Breast epithelium (tissue), 4 donors: ENCODE measurements around the gene ARHGEF28. TPM values are rescaled to one million over a fixed set of nuclear protein-coding genes. Genes with fewer than 3 reads are reported as not detected.

Experiments
- DNase-seq, 2 donors: peaks; one replicate each; pipeline ENCODE4 v3.0.0-alpha.2; 2019; ENCODE audit warnings: low spot score in 2 of 2
- H3K27ac ChIP-seq, 2 donors: fragments of 200-600 bp; sonication (generic) in 1 of 2; one replicate each; pipeline ENCODE4 v1.5.1; 2016 to 2019; ENCODE audit warnings: mild to moderate bottlenecking in 1 of 2
- H3K27me3 ChIP-seq, 2 donors: fragments of 200-600 bp; sonication (generic) in 1 of 2; one replicate each; pipeline versions ENCODE4 v1.5.1 to v1.6.0; 2017 to 2019; ENCODE audit warnings: control low read depth in 1 of 2, mild to moderate bottlenecking in 1 of 2
- H3K36me3 ChIP-seq: fragments of 200-600 bp; one replicate; pipeline ENCODE4 v1.5.1; 2019
- H3K4me1 ChIP-seq, 2 donors: fragments of 200-600 bp; sonication (generic); one replicate each; pipeline ENCODE4 v1.5.1; 2016 to 2019; ENCODE audit warnings: control low read depth in 1 of 2
- H3K4me3 ChIP-seq, 3 donors: fragments of 200-600 bp; sonication (generic); 1 replicate in 2 of 3; 2 replicates in 1 of 3; pipeline ENCODE4 v1.5.1; 2016 to 2019; ENCODE audit warnings: mild to moderate bottlenecking in 3 of 3, moderate library complexity in 2 of 3
- H3K9me3 ChIP-seq, 2 donors: fragments of 200-600 bp; sonication (generic) in 1 of 2; one replicate each; pipeline ENCODE4 v1.5.1; 2016 to 2019; ENCODE audit warnings: control low read depth in 1 of 2
- CTCF ChIP-seq, 3 donors: fragments of 450-650 bp; IDR thresholded peaks; one replicate each; pipeline ENCODE4 v1.5.1; 2016 to 2017; ENCODE audit warnings: antibody characterized with exemption in 3 of 3, mild to moderate bottlenecking in 3 of 3, moderate library complexity in 3 of 3
- POLR2A ChIP-seq: fragments of 450-650 bp; IDR thresholded peaks from one replicate; pipeline ENCODE4 v1.6.1; 2016; ENCODE audit warnings: antibody characterized with exemption, mild to moderate bottlenecking, moderate library complexity
- POLR2AphosphoS5 ChIP-seq, 3 donors: sonication (generic); formaldehyde crosslinking; IDR thresholded peaks; one replicate each; pipeline ENCODE4 v1.6.1; 2017; ENCODE audit warnings: antibody characterized with exemption in 3 of 3
- intact Hi-C: fragments of 100-400 bp; cut with DNase I; formaldehyde crosslinking; loops from one replicate; pipeline ENCODE4 v1.15.1; 2023; ENCODE audit warnings: low total_unique reads
- total RNA-seq, 3 donors: library from RNA; depleted of rRNA; stranded (reverse); fragments of >200 nt; gene quantifications; one replicate each; pipeline ENCODE4 v1.1.0, GENCODE V29; 2016

ARHGEF28 gene
- total RNA-seq, 3 donors from 2014 or later, result 11.4 to 65.4 (median 31.5) TPM

- H3K9me3 ChIP-seq, result no peaks in the 10 kb centered on the region
- intact Hi-C loops, result no loop called here
- H3K36me3 ChIP-seq, result no peaks in the 10 kb centered on the region
- DNase-seq, result no peak
- no peak overlapping the region for H3K27ac ChIP-seq
- H3K27me3 ChIP-seq, result no peaks in the 10 kb centered on the region
- H3K4me1 ChIP-seq, result no peaks in the 10 kb centered on the region
- TF ChIP-seq POLR2A, result no peak
- TF ChIP-seq POLR2AphosphoS5 (IDR thresholded peaks at IDR 0.05), result no peak
- TF ChIP-seq CTCF (IDR thresholded peaks at IDR 0.05), result no peak
- H3K4me3 ChIP-seq, result no peak overlapping the region
These were observed 150.4 kb downstream of the ARHGEF28 start for GRCh38 chr5:73776405-73776804.

- Histone ChIP-seq H3K4me3 (no peak overlapping the region), H3K36me3 (no peaks in the 10 kb centered on the region), H3K4me1 (no peaks in the 10 kb centered on the region), H3K27me3 (no peaks in the 10 kb centered on the region), H3K27ac (no peak overlapping the region), H3K9me3 (no peaks in the 10 kb centered on the region)
- no peak for DNase-seq
- TF ChIP-seq POLR2A (no peak), POLR2AphosphoS5 (IDR thresholded peaks at IDR 0.05) (no peak), CTCF (IDR thresholded peaks at IDR 0.05) (no peak)
- intact Hi-C loops, result no loop called here
These were observed 151.2 kb downstream of the ARHGEF28 start for GRCh38 chr5:73777192-73777591.

- Histone ChIP-seq H3K9me3 (no peaks in the 10 kb centered on the region), H3K4me1 (no peaks in the 10 kb centered on the region), H3K36me3 (no peaks in the 10 kb centered on the region), H3K4me3 (no peak overlapping the region), H3K27me3 (no peaks in the 10 kb centered on the region), H3K27ac (no peak overlapping the region)
- intact Hi-C loops, result no loop called here
- TF ChIP-seq POLR2A (no peak), CTCF (IDR thresholded peaks at IDR 0.05) (no peak), POLR2AphosphoS5 (IDR thresholded peaks at IDR 0.05) (no peak)
- no peak for DNase-seq
These were observed 154.5 kb downstream of the ARHGEF28 start for GRCh38 chr5:73780302-73781080.

GRCh38 chr5:73781107-73781768 is 155.2 kb downstream of the ARHGEF28 start:
- intact Hi-C loops, result no loop called here
- DNase-seq, result no peak
- no peak overlapping the region for H3K4me3 ChIP-seq
- no peaks in the 10 kb centered on the region for H3K9me3 ChIP-seq
- no peak for TF ChIP-seq POLR2A
- TF ChIP-seq CTCF (IDR thresholded peaks at IDR 0.05), result no peak
- no peak for TF ChIP-seq POLR2AphosphoS5 (IDR thresholded peaks at IDR 0.05)
- H3K4me1 ChIP-seq, result no peaks in the 10 kb centered on the region
- H3K36me3 ChIP-seq, result no peaks in the 10 kb centered on the region
- no peaks in the 10 kb centered on the region for H3K27me3 ChIP-seq
- no peak overlapping the region for H3K27ac ChIP-seq

- H3K9me3 ChIP-seq, result no peaks in the 10 kb centered on the region
- TF ChIP-seq CTCF (IDR thresholded peaks at IDR 0.05), result peak in 1 of 3 donors; percentile 30
- no peak for TF ChIP-seq POLR2AphosphoS5 (IDR thresholded peaks at IDR 0.05)
- intact Hi-C loops, result no loop called here
- no peaks in the 10 kb centered on the region for H3K36me3 ChIP-seq
- DNase-seq, result no peak
- no peak overlapping the region for H3K27ac ChIP-seq
- H3K4me3 ChIP-seq, result no peak overlapping the region
- no peaks in the 10 kb centered on the region for H3K4me1 ChIP-seq
- H3K27me3 ChIP-seq, result no peaks in the 10 kb centered on the region
These were observed 157.8 kb downstream of the ARHGEF28 start for GRCh38 chr5:73783828-73784227.
